GM18868 (cell line): ENCODE data around the gene UGT2B28.
A peak's percentile ranks its signal among the peaks of the same experiment; 100 is the strongest.
"Not testable (repeated sequence)": the region's sequence is repeated elsewhere in the genome, so short reads cannot be mapped to it uniquely, and the experiment has no call there.

Experiments
- ATAC-seq: cut with Tn5 transposase; IDR thresholded peaks from one replicate; pipeline ENCODE4 v1.9.1; 2021; ENCODE audit warnings: mild to moderate bottlenecking, moderate library complexity; ENCODE audit not compliant: unreplicated experiment

Gene UGT2B28

DNA sequence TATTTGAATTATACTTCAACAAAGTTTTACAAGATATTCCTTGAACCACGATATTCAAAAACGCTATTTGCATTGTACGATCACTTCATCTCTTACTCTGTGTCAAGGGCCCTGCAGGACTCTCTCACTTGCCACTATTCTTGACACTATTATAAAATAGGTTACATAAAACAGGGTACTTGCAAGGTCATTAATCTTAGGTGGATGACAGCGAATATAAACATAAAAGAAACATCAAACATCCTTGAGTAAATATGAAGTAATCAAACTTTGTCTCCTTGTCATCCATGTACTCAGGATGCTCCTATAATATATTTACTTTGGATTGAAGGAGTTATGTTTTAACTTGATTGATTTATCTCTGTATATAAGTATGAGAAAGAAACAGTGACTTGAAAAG lies at the start of gene UGT2B28:
TSS of gene UGT2B28 (plus strand) at position 395 of the 400 bp plus-strand sequence. CDS start 26 bp downstream, outside the sequence.
- ATAC-seq = not testable (repeated sequence)

DNA sequence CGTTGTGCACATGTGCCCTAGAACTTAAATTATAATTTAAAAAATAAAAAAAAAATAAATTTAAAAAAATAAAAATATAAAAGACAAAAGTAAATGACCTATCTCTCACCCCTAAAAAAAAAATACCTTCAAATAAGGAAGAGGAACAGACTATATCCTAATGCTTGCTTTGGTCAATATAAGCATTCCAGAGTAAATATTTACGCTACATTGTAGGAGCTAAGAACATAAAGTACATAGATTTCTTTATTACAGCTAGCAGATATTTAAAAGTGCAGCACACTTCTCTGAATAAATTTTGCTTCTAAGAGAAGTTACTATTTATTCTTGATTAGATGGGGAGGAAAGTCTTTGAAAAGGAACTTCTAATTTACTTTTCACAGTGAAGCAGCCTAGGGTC lies 41.2 kb upstream of the UGT2B28 start:
- no peak for ATAC-seq

DNA sequence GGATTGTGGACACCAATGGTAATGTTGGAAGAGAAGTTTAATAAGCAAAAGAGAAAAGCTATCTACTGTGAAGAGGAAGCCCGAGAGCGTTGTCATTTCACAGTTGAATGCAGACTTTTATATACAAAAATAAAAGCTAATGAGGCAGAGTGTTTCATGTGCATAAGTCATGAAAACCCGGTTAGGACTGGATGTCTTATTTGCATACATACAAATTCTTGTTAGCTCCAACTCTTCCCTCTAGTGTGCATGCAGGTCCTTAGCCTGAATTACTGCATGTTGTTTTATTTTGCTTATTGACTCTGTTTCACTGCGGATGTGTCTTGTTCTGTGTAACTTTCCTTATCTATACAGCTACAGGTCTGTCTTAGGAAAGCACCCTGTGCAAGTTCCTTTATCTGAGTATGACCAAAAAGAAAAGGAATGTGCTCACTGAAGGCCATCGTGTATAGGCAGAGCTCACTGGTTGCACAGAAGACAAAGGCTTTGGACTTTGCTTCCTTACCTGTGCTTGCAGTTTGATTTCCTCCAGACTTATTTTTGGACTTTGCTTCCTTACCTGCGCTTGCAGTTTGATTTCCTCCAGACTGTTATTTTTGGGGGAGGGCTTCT lies 40.6 kb upstream of the UGT2B28 start:
- ATAC-seq = no peak

DNA sequence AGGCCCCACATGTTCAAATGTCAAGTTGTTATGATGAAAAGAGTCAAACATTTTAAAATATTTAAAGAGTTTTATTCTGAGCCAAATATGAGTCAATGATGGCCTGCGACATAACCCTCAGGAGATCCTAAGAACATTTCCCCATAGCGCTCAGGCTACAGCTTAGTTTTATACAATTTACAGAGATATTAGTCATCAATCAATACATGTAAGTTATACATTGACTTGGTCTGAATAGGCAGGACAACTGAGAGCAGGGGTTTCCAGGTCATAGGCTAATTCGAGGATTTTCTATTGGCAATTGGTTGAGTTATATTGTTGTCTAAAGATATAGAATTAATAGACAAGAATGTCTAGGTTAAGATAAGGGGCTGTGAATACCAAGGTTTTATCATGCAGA lies 39.5 kb upstream of the UGT2B28 start:
- ATAC-seq = not testable (repeated sequence)

DNA sequence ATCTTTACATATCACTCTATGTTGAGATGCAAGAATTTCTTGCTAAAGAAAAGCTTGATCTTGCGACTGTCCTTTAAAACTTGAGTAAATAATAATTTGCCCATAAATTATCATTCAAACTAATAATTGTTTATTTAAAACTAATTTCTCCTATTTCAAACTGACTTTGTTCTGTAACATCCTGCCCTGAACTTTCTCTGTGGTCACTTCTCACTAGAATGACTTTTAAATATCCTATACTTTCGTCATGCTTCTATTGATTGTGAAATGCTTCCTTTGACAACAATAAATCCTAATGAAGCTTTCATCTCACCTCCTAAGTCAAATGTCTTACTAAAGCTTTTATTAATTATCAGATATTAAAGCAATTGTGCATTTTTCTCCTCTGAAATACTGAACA lies 38.5 kb upstream of the UGT2B28 start:
- ATAC-seq = not testable (repeated sequence)

DNA sequence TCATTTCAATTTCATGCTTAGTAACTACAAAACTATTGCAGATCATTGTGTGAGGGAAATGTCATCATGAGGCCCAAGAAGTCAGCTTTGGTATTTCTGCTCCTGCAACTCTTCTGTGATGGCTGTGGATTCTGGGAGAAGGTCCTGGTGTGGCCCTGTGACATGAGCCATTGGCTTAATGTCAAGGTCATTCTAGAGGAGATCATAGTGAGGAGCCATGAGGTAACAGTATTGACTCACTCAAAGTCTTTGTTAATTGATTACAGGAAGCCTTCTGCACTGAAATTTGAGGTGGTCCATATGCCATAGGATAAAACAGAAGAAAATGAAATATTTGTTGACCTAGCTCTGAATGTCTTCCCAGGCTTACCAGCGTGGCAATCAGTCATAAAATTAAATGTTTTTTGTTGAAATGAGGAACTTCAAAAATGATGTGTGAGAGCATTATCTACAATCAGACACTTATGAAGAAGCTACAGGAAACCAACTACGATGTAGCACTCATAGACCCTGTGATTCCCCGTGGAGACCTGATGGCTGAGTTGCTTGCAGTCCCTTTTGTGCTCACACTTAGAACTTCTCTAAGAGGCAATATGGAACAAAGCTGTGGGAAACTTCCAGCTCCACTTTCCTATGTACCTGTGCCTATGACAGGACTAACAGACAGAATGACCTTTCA lies 37.6 kb upstream of the UGT2B28 start:
- ATAC-seq = not testable (repeated sequence)

DNA sequence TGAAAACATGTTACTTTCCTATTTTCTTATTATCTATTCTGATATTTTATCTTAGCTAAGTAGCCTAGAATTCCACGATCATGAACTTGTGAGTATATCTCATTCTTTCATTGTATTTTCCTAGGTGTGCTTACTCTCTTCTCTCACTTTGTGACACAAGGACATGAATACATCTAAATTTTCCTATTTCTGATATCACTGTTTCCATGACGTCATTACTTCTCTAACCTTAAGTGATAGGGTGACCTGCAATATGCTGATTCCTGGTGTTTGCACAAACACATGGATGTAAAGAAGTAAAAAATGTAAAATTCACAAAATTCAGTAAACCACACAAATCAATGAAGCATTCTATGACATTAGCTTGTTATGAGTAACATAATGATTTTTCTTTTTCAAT lies 29.4 kb upstream of the UGT2B28 start:
- ATAC-seq = not testable (repeated sequence)

DNA sequence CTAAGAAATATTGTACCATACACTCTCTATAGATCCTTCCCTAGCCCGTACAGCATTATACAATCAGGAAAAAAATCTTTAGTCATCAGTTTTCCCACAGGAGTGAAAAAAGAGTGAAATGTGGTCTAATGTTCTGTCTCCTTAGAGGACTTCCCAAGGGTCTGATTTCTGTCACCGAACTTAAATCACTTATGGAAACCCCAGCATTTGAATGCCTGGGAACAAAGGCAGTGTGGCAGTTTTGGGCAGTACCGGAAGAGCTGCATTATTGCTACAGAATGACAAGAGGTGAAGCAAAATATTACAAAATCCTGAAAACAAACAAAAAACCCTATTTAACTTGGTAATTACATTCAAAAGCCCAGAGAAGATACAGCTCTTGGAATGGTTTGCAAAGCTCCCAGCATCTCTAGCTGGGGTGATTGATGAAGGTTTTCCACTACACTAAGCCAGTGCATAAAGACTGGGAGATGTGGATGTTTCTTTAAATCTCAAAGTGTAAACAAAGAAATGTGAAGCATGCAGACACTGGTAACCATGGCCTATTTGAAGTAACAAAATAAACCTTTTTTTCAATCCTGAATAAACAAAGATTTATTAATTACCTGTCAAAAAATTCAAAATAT lies 27.0 kb upstream of the UGT2B28 start:
- ATAC-seq = not testable (repeated sequence)

DNA sequence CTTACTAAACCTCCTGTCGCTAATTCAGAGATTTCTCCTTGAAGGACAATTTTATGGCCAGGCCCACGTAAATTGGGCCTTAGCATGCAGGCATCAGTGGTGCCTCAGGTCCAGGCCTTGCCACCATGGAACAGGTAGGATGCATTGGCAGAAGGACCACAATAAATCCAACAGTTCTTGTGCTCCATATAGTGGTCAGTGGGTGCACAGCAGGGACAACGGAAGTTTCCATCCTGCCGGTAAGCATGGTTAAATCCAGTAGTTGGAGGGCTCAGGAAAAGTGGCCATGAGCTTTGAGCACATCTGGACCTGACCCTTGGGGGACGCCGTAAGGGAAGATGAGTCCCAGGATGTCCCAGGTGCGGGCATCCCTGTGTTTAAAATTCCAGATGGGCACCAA lies 11.7 kb upstream of the UGT2B28 start:
- not testable (repeated sequence) for ATAC-seq

DNA sequence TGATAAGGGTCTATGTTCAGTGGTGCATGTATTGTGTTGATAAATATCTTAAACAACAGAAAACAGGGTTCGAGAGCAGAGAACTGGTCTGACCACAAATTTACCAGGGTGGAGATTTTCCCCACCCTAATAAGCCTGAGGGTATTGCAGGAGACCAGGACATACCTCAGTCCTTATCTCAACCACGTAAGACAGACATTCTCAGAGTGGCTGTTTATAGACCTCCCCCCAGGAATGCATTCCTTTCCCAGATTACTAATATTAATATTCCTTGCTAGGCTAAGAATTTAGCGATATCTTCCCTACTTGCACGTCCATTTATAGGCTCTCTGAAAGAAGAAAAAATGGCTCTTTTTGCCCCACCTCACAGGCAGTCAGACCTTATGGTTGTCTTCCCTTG lies 16.1 kb downstream of the UGT2B28 start:
- ATAC-seq = not testable (repeated sequence)

DNA sequence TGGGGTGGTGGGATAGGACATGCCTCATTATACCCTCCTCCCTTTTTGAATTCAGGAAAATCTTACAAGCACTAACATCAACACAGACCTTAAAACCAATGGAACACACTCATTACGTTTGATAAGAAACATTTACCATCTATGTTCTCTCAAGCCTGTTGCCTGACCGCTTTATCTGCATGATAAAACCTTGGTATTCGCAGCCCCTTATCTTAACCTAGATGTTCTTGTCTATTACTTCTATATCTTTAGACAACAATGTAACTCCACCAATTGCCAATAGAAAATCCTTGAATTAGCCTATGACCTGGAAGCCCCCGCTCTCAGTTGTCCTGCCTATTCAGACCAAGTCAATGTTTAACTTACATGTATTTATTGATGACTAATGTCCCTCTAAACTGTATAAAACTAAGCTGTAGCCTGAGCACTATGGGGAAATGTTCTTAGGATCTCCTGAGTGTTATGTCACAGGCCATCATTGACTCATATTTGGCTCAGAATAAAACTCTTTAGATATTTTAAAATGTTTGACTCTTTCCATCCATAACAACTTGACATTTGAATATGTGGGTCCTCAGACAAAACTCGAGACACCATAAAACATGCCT lies 28.3 kb downstream of the UGT2B28 start:
- not testable (repeated sequence) for ATAC-seq

DNA sequence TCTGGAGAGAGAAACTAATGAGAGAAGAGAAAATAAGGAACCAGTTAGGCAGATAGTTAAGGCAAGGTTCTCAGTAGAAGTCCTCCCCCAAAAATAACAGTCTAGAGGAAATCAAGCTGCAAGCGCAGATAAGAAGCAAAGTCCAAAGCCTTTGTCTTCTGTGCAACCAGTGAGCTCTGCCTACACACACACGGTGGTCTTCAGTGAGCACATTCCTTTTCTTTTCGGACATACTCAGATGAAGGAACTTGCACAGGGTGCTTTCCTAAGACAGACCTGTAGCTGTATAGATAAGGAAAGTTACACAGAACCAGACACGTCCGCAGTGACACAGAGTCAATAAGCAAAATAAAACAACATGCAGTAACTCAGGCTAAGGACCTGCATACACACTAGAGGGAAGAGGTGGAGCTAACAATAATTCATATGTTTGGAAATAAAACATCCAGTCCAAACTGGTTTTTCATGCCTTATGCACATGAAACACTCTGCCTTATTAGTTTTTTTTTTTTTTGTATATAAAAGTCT lies 29.3 kb downstream of the UGT2B28 start:
- ATAC-seq = not testable (repeated sequence)

DNA sequence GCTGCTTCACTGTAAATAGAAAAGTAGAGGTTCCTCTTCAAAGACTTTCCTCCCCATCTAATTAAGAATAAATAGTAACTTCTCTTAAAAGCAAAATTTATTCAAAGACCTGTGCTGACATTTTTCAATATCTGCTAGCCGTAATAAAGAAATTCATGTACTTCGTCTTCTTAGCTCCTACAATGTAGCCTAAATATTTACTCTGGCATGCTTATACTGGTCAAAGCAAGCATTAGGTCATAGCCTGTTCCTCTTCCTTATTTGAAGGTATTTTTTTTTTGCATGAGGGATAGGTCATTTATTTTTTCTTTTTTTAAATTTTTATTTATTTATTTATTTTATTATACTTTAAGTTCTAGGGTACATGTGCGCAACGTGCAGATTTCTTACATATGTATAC lies 30.0 kb downstream of the UGT2B28 start:
- not testable (repeated sequence) for ATAC-seq

DNA sequence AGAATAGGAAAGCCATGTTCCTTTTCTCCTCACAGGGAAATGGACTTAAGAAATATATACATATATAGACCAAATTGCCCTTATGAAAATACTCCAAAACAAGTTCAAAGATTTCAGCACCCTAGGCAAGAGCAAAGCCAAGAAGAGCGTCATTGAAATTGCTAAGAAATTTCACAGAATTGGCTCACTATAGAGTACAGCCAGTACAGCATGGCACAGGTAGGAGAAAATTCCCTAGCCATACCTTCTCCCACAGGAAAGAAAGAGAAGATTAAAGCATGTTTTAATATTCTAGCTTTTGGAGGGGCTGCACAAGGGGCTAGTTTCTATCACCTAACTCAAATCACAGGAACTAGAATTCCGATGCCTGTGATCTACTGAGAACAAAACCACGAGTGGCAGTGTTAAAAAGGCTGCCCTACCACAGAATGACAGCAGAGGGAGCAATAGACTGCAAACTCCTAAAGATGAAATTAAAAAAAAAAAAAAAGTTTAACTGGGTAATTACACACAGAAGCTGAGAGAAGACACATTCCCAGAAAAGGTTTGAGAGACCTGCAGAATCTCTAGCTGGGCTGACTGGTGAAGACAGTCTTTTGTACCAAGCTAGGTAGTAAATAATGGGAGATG lies 37.5 kb downstream of the UGT2B28 start:
- ATAC-seq = peak; percentile 76

DNA sequence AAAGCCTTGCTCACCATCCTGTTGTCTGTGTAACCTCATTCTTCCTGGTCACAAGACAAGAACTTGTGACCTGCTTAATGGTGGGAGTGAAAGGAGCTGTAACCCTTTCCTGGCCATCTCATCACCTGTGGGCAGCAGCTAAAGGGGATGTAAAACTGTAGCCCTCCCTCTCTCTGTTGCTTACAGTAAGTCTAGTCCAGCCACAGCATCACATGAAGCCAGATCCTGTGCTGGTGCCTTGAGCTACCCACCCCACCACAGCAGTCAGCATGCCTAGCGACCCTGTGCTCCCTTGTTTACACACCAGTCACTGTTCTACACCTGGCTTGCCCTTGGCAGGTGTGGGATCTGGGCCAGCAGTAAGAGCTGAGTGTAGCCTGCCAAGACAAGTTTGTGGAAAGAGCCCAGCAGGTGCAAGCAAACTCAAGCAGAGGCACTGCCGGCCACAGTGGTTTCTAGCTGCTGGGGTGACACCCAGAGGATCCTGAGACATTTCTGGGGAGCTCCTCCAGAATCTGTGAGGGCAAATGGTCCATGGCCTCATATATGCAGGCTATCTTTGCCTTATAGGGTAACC lies 41.0 kb downstream of the UGT2B28 start:
- no peak for ATAC-seq

DNA sequence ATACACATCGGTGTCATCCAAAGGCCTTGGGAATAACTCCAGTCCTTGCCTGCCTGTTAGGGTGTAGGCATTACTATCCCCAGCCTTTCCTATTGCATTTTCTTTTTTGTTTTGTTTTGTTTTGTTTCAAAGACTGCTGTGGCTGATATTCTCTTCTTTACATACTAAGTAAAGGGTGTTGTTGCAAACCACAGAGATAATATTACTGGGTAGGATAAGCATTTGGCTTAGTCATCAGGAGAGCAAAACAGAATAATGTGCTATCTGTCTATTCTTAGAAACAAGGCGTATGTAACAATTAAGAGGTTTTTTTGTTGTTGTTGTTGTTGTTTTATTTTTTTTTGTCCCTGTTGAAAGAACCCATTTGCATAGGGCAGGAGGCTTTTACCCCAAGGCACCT lies 41.8 kb downstream of the UGT2B28 start:
- ATAC-seq = no peak

DNA sequence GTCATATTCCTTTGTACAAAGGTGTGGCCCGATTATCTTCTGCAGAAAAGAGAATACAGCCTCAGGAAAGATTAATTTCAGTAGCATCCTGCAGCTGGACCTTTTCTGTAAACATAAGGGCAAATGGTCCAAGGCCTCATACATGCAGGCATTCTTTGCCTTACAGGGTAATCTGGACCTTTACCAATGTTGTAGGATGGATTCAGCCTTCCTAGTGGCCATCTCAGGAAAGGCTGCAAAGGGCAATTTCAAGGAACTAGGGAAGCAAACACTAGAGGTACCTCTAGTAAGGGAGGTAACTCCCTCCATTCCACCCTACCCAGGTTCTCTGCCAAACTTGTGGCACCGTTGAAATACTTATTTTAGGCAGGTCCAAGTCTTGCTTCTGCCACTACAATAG lies 43.0 kb downstream of the UGT2B28 start:
- ATAC-seq = no peak

DNA sequence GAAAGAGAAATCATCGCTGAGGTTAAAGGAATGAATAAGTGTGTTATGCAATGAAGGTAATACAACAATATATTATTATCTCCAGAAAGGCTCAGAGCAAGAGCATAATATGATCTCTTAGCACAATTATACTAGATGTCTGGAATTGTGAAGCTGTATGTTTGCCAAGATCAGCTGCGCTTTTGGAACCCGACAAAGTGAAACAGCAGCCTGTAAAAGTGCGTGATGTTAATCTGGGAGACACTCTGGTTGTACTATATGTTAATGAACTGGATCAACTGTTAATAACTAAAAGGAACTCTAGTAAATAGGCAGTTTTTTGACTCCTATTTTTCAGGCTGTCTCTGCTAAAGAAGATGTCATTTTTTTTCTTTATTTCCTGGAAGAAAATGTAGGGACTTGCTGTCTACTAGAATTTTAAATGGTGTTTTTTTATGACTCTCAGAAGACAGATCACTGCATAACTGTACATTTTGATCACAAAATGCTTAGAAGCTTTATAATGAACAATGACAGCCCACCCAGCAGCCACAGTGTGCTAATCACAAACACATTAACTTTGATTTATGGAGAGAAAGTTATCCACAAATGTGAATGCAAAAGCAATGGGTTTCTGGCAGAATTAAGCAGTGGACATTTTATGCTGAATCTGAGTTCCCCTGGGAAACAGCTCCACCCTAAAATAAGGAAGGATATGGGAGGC lies 50.2 kb downstream of the UGT2B28 start:
- ATAC-seq = no peak

DNA sequence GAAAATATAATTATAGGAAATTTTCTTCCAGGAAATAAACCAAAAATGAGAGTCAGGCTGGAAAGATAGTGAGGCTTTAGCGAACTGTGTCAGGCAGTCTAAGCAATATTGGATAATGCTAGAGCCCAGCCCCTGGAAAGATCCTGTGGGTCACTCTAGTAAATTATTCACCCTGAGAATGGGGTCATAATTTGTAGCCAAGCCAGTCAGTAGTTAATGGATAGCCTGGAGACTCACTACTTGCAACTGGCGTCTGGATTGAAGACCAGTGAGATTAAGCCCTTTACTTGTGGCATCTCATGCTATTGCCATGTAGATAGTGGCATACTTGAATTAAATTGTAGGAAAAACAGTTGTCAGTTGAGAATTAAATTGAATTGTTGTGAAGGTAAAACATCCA lies 51.0 kb downstream of the UGT2B28 start:
- ATAC-seq = not testable (repeated sequence)

DNA sequence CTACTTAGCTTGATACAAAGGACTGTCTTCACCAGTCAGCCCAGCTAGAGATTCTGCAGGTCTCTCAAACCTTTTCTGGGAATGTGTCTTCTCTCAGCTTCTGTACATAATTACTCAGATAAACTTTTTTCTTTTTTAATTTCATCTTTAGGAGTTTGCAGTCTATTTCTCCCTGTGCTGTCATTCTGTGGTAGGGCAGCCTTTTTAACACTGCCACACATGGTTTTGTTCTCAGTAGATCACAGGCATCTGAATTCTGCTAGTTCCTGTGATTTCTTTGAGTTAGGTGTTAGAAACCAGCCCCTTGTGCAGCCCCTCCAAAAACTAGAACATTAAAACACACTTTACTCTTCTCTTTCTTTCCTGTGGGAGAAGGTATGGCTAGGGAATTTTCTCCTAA lies 55.2 kb downstream of the UGT2B28 start:
- not testable (repeated sequence) for ATAC-seq
